Astrocyte of the spinal cord (primary cell): ENCODE measurements around the gene PFKFB2.

Experiments
- DNase-seq: peaks from one replicate; pipeline ENCODE4 v3.0.0; 2011; ENCODE audit warnings: low read depth, low spot score
- H3K4me3 ChIP-seq: 2 replicates; pipeline ENCODE4 v1.5.1; 2011; ENCODE audit warnings: low read depth, mild to moderate bottlenecking, low read length, moderate library complexity
- CTCF ChIP-seq: IDR thresholded peaks from 2 replicates; pipeline ENCODE4 v1.5.1; 2012; ENCODE audit warnings: low read depth, mild to moderate bottlenecking, low read length, inconsistent platforms
- in situ Hi-C: cut with HindIII; loops from 2 replicates; pipeline ENCODE4 v1.10.0; 2017; ENCODE audit warnings: low sequenced_read_pairs

Gene PFKFB2

GRCh38 chr1:207062058-207062457 is 9.0 kb downstream of the PFKFB2 start:
- no peak overlapping the region for H3K4me3 ChIP-seq
- no peak for TF ChIP-seq CTCF
- DNase-seq: no peak
- in situ Hi-C loops: no loop called here

- no peak overlapping the region for H3K4me3 ChIP-seq
- in situ Hi-C loops: no loop called here
- TF ChIP-seq CTCF: no peak
- no peak for DNase-seq
Observed at GRCh38 chr1:207063014-207063413, 9.9 kb downstream of the PFKFB2 start.

GRCh38 chr1:207064561-207064960 is 11.5 kb downstream of the PFKFB2 start:
- no peak for TF ChIP-seq CTCF
- no peak for DNase-seq
- in situ Hi-C loops: no loop called here
- H3K4me3 ChIP-seq: no peak overlapping the region

GRCh38 chr1:207067185-207067584 is 14.1 kb downstream of the PFKFB2 start:
- DNase-seq: no peak
- TF ChIP-seq CTCF: no peak
- H3K4me3 ChIP-seq: no peak overlapping the region
- in situ Hi-C loops: no loop called here

- in situ Hi-C loops: no loop called here
- TF ChIP-seq CTCF: no peak
- H3K4me3 ChIP-seq: no peak overlapping the region
- no peak for DNase-seq
Observed at GRCh38 chr1:207067665-207068064, 14.6 kb downstream of the PFKFB2 start.

GRCh38 chr1:207069061-207069460 is 16.0 kb downstream of the PFKFB2 start:
- in situ Hi-C loops: no loop called here
- H3K4me3 ChIP-seq: no peak overlapping the region
- DNase-seq: no peak
- TF ChIP-seq CTCF: no peak
